ENCODE data around the gene MLPH.

The MLPH gene

DNA sequence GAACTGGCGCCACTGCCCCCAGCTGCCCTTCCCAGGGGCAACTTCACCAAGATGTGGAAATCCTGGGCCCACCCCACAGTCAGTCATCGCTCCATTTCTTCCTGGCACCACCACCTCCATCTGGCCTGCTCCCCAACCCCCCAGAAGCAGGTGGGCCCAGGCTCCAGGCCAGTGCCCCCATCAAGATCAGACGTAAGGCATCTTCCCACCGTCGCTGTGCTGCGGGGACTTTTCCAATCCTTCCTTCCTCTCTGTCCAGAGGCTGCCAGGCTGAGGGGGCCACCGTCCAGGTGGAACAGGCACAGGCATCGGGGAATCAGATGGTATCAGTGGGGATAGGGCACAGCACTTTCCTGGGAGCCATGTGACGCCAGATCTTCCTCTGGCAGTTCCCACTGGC is 87.4 kb downstream of the MLPH start:
- H3K9me3 Mint-ChIP-seq, result no peaks in the 10 kb centered on the region
- H3K27me3 Mint-ChIP-seq, result peaks cover 37 to 58% of the 10 kb centered on the region in 2 donors
- no peak overlapping the region for H3K4me3 Mint-ChIP-seq
- DNase-seq (no peak), ATAC-seq (replicated peaks) (no peak)
- H3K4me1 Mint-ChIP-seq (ENCODE audit: low read depth in 2 of 2), result peaks cover 3 to 6% of the 10 kb centered on the region in 2 donors
- no peaks in the 10 kb centered on the region for H3K36me3 Mint-ChIP-seq (ENCODE audit: insufficient read depth)
- H3K27ac Mint-ChIP-seq, result no peak overlapping the region

DNA sequence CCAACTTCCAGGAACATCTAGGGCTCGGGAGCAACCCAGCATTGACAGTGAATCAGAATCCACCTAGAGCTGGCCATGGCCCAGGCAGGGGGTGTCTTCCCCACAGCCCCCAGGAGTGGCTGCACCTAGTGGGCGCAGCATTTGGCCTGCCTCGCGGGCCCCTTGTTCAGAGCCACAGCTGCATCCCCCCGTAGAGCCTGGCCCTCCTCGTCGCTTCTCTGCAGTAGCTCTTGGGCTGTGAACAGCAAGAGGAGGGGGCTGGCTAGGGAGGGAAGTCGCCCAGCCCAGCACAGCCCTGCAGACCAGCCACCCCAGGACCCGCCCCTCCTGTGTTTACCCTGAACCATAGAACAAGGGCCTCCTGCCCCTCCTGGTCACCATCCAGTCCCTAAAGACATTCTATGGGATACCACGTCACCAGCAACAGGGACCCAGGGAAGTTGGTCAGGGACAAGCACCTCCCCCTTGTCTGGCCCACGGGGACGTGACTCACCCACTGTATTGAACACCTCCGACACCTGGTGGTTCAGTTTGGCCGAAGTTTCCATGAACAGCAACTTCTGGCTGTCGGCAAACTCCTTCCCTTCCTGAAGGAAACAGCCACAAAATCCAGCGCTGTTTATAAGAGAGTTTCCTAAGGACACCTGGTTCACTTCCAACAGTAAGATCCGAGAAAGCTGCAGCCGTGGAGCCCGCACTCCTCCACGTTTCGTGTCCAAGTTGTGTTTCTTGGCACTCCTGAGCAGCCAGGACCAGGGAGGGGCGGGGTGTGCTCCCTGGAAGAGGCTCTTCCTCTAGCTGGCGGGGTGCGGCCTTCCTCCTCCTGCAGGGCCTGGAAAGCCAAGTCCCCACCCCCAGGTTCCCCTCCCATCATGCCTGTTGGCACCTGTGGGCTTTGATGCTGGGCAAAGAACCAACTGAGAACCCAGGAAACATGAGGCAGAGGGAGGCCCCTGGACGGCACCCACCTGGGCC is 88.1 kb downstream of the MLPH start:
- Mint-ChIP-seq H3K36me3 (ENCODE audit: insufficient read depth) (no peaks in the 10 kb centered on the region), H3K27ac (no peak overlapping the region), H3K4me3 (no peak overlapping the region), H3K9me3 (no peaks in the 10 kb centered on the region), H3K4me1 (ENCODE audit: low read depth in 2 of 2) (peaks cover 3 to 6% of the 10 kb centered on the region in 2 donors), H3K27me3 (peaks cover 39 to 55% of the 10 kb centered on the region in 2 donors)
- DNase-seq, result no peak
- no peak for ATAC-seq (replicated peaks)

DNA sequence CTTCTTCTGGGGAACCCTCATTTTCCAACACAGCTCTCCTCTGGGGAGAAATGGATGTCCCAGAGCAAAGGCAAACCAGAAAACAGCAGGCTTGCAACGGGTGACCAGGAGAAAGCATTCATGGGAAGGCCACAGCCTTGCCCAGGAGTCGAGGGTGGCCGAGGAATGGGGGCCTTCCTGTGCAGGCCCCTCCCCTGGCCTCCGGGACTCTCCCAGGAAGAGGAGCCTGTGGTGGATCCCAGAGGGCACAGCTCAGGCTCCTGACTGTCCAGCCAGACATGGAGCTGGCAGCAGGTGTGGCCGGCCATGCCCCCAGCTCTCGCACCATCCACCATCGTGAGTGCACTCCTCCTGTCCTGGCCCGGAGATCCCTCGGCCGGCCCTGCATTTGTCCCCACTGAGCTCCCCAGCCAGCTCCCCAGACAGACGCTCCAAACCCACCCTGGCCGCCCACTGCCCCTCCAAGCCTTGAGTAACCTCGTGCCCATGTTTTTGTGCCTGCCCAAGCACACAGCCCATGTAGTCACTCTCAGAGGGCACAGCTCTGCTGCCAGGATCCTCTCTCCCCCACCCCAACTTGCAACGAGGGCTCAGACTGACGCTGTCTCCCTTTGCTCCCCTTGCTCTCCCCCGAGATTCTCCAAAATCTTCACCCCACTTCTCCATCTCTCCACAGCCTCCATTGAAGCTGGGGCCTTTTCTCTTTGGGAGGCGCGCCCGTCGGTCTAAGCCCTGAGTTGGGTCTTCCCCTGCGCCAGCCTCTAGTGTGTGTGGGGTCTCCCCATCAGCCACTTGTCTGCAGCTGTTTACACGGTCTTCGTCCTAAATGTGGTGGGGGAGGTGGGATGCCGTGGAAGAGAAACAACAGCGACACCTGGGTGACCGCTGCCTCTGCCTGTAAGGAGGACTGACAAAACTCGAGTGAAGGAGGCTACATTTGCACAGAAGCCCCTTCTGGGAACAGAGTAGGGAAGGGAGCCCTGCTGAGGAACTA is 89.1 kb downstream of the MLPH start:
- peaks cover 39 to 48% of the 10 kb centered on the region in 2 donors for H3K27me3 Mint-ChIP-seq
- H3K4me1 Mint-ChIP-seq (ENCODE audit: low read depth in 2 of 2), result peaks cover 3 to 6% of the 10 kb centered on the region in 2 donors
- no peaks in the 10 kb centered on the region for H3K9me3 Mint-ChIP-seq
- no peak for ATAC-seq (replicated peaks)
- H3K36me3 Mint-ChIP-seq (ENCODE audit: insufficient read depth), result no peaks in the 10 kb centered on the region
- peak overlapping the region; percentile 19 to 62 for H3K27ac Mint-ChIP-seq
- H3K4me3 Mint-ChIP-seq, result no peak overlapping the region
- no peak for DNase-seq

DNA sequence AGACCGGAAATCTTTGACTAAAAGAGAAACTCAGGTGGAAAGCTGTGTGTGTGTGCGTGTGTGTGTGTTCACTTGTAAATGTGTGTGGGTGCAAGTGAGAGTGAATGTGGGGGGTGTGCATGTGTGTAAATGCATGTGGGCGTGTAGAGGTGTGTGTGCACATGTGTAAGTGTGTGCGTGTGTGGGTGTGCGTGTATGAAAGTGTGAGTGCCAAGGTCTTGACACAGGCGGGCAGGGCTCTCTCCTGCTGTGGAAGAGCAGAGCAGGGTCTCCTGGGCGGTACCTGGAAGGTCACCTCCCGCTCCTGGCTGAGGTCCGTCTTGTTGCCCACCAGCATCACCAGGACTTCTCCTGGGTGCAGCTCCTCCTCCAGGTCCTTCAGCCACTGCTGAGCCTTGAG is 89.9 kb downstream of the MLPH start:
- ATAC-seq (replicated peaks) (no peak), DNase-seq (no peak)
- peaks cover 4 to 5% of the 10 kb centered on the region in 2 donors for H3K4me1 Mint-ChIP-seq (ENCODE audit: low read depth in 2 of 2)
- peak overlapping the region; percentile 19 to 62 for H3K27ac Mint-ChIP-seq
- no peaks in the 10 kb centered on the region for H3K9me3 Mint-ChIP-seq
- peaks cover 39 to 48% of the 10 kb centered on the region in 2 donors for H3K27me3 Mint-ChIP-seq
- no peaks in the 10 kb centered on the region for H3K36me3 Mint-ChIP-seq (ENCODE audit: insufficient read depth)
- no peak overlapping the region for H3K4me3 Mint-ChIP-seq

DNA sequence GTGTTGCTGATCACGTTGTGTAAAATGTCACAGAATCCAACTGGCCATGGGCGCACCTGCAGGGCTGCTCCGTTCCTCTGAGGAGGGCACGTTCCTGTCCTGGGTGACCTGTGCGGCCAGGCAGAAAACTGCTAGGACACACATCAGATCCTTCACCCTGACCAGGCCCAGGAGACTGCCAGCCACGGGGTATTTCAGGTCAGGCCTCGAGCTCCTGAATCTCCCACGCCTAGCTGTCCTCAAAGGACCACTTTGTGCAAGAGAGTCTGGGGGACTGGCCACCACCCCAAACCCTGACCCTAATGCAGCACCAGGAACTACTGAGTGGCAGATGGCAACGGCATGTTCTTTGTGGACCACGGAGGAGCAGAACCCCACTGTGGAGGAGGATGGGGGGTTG is 90.4 kb downstream of the MLPH start:
- no peaks in the 10 kb centered on the region for H3K36me3 Mint-ChIP-seq (ENCODE audit: insufficient read depth)
- no peak for DNase-seq
- ATAC-seq (replicated peaks), result no peak
- H3K27ac Mint-ChIP-seq, result no peak overlapping the region
- H3K4me3 Mint-ChIP-seq, result no peak overlapping the region
- no peaks in the 10 kb centered on the region for H3K9me3 Mint-ChIP-seq
- peaks cover 0 to 3% of the 10 kb centered on the region in 2 donors for H3K4me1 Mint-ChIP-seq (ENCODE audit: low read depth in 2 of 2)
- H3K27me3 Mint-ChIP-seq, result peaks cover 39 to 48% of the 10 kb centered on the region in 2 donors

DNA sequence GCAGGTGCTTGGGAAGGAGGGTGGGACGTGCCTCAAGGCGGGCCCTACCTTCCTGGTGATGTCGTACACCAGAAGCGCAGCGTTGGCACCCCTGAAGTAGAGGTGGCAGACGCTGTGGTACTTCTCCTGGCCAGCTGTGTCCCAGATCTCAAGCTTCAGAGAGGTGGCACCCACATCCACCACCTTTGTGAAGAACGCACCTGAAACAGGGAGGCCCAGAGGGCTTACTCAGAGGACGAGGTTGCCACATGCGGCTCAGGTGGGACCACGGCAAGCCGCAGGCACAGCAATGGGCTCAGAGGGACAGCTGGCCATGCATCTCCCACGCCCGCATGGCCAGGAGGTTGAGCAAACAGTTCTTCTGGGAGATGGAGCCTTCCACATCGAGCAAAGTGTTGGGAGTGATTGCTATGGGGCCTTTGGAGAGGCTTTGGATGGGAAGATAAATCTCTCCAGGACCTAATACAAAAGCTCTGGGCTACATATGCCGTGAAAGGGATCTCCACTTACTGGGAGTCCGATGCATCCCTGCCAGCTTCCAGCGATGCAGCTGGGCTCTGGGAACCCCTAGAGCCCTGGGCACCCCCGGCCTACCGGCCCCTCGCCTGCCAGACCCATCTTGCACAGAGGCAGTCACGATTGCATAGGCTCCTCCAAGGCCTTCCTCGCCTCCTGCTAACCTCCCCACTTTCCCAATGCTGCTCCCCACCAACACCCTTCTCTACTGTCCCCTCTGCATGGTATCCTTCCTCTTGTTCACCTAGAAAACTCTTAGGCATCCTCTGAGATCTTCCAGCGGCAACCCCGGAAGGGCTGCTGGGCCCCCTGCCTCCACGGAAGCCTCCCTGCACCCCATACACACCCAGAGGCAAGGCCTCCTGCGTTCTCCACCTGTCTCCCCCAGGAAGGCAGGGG is 91.2 kb downstream of the MLPH start:
- H3K4me3 Mint-ChIP-seq, result no peak overlapping the region
- peaks cover 39 to 48% of the 10 kb centered on the region in 2 donors for H3K27me3 Mint-ChIP-seq
- DNase-seq (no peak), ATAC-seq (replicated peaks) (no peak)
- H3K36me3 Mint-ChIP-seq (ENCODE audit: insufficient read depth), result no peaks in the 10 kb centered on the region
- peaks cover 0 to 3% of the 10 kb centered on the region in 2 donors for H3K4me1 Mint-ChIP-seq (ENCODE audit: low read depth in 2 of 2)
- no peaks in the 10 kb centered on the region for H3K9me3 Mint-ChIP-seq
- H3K27ac Mint-ChIP-seq, result no peak overlapping the region

DNA sequence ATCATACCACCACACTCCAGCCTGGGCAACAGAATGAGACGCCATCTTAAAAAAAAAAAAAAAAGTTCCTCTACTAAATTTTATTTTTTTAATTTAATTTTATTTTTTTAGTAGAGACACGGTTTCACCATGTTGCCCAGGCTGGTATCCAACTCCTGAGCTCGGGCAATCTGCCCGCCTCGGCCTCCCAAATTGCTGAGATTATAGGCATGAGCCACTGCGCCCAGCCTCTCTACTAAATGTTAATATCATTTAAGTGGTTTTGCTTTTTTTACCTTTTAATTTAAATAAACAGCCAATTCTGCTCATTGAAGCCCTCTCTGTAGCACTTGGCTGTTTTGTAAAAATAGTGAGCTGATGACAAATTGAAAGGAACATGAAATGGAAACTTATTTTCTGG is 94.3 kb downstream of the MLPH start:
- Mint-ChIP-seq H3K4me3 (no peak overlapping the region), H3K27ac (no peak overlapping the region), H3K4me1 (ENCODE audit: low read depth in 2 of 2) (peaks cover 0 to 3% of the 10 kb centered on the region in 2 donors), H3K36me3 (ENCODE audit: insufficient read depth) (no peaks in the 10 kb centered on the region), H3K27me3 (peaks cover 25 to 31% of the 10 kb centered on the region in 2 donors), H3K9me3 (no peaks in the 10 kb centered on the region)
- no peak for DNase-seq
- ATAC-seq (replicated peaks), result no peak

DNA sequence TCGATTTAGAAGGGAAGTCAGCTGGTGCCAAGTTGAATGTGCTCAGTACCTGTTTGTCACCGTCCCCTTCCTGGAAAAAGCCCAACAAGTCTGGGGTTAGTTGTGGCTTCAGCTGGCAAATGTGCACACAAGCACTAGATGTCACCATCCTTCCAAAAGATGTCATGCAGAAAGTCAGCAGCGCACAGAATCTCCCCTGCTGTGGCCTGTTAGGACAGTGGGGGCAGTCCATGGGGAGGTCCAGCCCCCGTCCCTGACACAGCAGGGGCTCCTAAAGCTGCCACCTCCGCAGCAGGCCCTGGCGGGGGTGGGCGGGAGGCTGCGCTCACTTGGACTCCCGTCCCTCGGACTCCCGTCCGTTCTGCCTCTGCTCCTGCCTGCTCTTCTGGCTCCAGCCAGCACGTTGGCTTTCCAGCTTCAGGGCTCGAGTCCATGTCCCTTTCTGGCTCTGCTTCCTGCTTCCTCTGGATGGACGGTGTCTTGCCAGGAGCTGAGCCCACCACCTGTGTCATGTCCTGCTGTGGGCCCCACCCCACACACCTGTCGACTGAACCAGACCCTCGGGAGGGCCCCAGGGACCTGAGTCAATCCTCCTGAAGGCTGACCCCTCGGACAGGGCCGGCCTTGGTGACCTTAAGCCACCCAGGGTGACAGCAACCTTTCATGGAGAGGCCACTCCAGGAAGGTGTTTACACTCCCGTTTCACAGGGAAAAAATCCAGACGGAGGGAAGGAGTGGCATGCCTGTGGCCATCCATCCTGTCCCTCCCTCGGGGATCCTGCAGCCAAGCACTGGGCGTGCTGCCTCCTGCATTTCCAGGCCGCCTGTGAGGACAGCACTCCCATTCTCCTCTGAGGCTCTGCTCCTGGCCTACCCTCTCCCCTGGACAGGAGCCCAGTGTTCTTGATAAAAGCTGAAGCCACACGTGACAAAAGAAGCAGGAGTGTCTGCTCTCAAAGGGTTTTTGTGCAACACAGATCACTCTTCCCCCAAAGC is 95.0 kb downstream of the MLPH start:
- Mint-ChIP-seq H3K36me3 (ENCODE audit: insufficient read depth) (no peaks in the 10 kb centered on the region), H3K9me3 (no peaks in the 10 kb centered on the region), H3K27ac (no peak overlapping the region), H3K4me3 (no peak overlapping the region), H3K27me3 (peaks cover 25 to 31% of the 10 kb centered on the region in 2 donors), H3K4me1 (ENCODE audit: low read depth in 2 of 2) (peaks cover 0 to 3% of the 10 kb centered on the region in 2 donors)
- ATAC-seq (replicated peaks) (peak; percentile 67), DNase-seq (peak in 2 of 3 experiments; percentile 9)

DNA sequence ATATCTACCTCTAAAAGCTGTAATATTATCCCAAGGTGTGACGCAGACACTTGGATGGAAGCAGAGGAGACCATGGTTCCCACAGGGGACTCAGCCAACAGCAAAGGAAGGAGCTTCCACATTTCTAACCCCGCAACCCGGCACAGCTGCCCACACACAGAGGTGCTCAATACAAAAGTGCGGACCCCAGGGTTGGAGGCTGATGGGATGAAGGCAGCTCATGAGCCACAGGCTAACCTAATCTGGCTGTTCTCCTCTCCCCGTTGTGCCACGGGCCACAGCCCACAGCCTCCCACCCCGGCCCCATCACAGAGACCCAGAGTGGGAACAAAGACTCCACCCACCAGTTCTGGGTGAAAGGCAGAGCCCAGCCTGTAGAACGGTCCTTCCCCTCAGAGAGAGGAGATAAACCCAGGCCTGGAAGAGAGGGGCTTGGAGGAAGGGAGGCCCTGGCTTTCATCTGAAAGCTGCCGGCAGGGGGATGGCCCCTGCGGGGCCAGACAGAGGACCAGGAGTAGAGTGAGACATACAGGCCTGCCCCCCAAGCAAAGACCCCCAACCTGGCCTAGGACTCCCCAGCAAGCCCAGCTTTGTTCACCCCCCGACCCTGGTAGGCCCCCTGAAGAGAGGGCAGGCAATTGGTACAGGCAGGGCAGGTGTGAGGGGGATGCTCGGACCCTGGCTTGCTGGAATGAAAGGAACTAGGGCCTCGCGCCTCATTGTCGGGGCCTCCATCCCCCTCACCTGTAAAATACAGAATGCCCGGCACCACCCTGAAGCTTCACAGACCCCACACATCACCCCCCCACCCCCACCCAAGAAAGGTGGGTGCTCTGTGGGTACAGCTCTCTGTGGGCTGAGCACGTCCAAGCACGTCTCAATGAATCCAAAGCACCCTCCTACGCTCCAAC is 96.6 kb downstream of the MLPH start:
- DNase-seq, result no peak
- H3K9me3 Mint-ChIP-seq, result no peaks in the 10 kb centered on the region
- no peaks in the 10 kb centered on the region for H3K36me3 Mint-ChIP-seq (ENCODE audit: insufficient read depth)
- H3K27me3 Mint-ChIP-seq, result peaks cover 26 to 31% of the 10 kb centered on the region in 2 donors
- H3K4me3 Mint-ChIP-seq, result no peak overlapping the region
- ATAC-seq (replicated peaks), result no peak
- no peak overlapping the region for H3K27ac Mint-ChIP-seq
- H3K4me1 Mint-ChIP-seq (ENCODE audit: low read depth in 2 of 2), result peaks cover 0 to 3% of the 10 kb centered on the region in 2 donors

DNA sequence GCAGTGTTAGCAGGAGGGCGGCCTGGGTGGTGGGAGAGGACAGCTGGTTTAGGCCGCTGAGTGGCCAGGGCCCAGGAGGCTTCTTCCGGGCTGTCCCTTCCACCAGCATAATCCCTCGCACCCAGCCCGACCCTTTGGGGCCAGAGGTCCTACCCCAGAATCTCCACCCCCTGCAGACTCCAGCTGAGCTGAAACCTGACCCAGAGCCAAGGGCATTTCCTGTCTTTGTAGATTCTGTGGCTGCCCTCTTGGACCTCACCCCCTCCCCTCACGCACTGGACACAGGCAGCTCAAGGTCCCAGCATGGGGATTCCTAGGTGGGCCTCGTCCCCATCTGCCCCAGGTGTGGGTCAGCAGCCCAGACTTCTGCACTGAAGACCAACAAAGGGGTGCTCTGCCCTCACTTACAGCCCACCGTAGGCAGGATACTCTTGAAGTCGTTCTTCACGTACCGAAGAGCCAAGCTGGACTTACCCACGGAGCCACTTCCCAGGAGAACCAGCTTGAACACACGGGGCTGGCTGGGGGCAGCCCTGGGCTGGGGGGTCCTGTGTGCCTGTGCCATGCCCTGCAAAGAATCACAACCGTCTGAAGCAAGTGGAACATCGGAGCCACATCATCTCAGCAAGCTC is 98.7 kb downstream of the MLPH start:
- DNase-seq (no peak), ATAC-seq (replicated peaks) (no peak)
- H3K27ac Mint-ChIP-seq, result no peak overlapping the region
- H3K4me1 Mint-ChIP-seq (ENCODE audit: low read depth in 2 of 2), result peaks cover 0 to 5% of the 10 kb centered on the region in 2 donors
- peaks cover 26 to 35% of the 10 kb centered on the region in 2 donors for H3K27me3 Mint-ChIP-seq
- no peak overlapping the region for H3K4me3 Mint-ChIP-seq
- H3K36me3 Mint-ChIP-seq (ENCODE audit: insufficient read depth), result no peaks in the 10 kb centered on the region
- no peaks in the 10 kb centered on the region for H3K9me3 Mint-ChIP-seq

All from effector memory CD8-positive, alpha-beta T cell (primary cell).